Stimulated activated naive CD8-positive, alpha-beta T cell treated with anti-CD3 and anti-CD28 coated beads, Interleukin-15, Interleukin-2, amounts not matched to agents 100 ng/mL and 50 ng/mL, for 24 hours (primary cell): ENCODE results near the gene CLK1.
A peak's percentile ranks its signal among the peaks of the same experiment; 100 is the strongest.
"Not testable (repeated sequence)": the region's sequence is repeated elsewhere in the genome, so short reads cannot be mapped to it uniquely, and the experiment has no call there.

Experiments
- H3K27ac Mint-ChIP-seq: one replicate; pipeline ENCODE4 v1.8.0; 2021; ENCODE audit warnings: mild to moderate bottlenecking, mixed read lengths
- H3K27me3 Mint-ChIP-seq: one replicate; pipeline ENCODE4 v1.8.0; 2021; ENCODE audit warnings: mixed read lengths
- H3K36me3 Mint-ChIP-seq: one replicate; pipeline ENCODE4 v1.8.0; 2021; ENCODE audit warnings: low read depth, mixed read lengths
- H3K4me1 Mint-ChIP-seq: one replicate; pipeline ENCODE4 v1.8.0; 2021; ENCODE audit warnings: low read depth, mixed read lengths
- H3K4me3 Mint-ChIP-seq: one replicate; pipeline ENCODE4 v1.8.0; 2021; ENCODE audit warnings: mild to moderate bottlenecking, mixed read lengths
- H3K9me3 Mint-ChIP-seq: one replicate; pipeline ENCODE4 v1.8.0; 2021; ENCODE audit warnings: mixed read lengths

The CLK1 gene

GRCh38 chr2:200834701-200835100 lies 29.8 kb downstream of the CLK1 start:
- H3K27ac Mint-ChIP-seq = no peak overlapping the region
- H3K4me1 Mint-ChIP-seq = no peaks in the 10 kb centered on the region
- no peaks in the 10 kb centered on the region for H3K36me3 Mint-ChIP-seq
- no peak overlapping the region for H3K4me3 Mint-ChIP-seq
- no peaks in the 10 kb centered on the region for H3K27me3 Mint-ChIP-seq
- no peaks in the 10 kb centered on the region for H3K9me3 Mint-ChIP-seq

- H3K4me3 Mint-ChIP-seq = no peak overlapping the region
- H3K36me3 Mint-ChIP-seq = peaks cover 24% of the 10 kb centered on the region
- H3K9me3 Mint-ChIP-seq = no peaks in the 10 kb centered on the region
- H3K27me3 Mint-ChIP-seq = no peaks in the 10 kb centered on the region
- peaks cover 5% of the 10 kb centered on the region for H3K4me1 Mint-ChIP-seq
- H3K27ac Mint-ChIP-seq = no peak overlapping the region
Measured at GRCh38 chr2:200829258-200829655, 35.2 kb downstream of the CLK1 start.

- Mint-ChIP-seq H3K4me1 (peaks cover 5% of the 10 kb centered on the region), H3K27me3 (no peaks in the 10 kb centered on the region), H3K36me3 (peaks cover 28% of the 10 kb centered on the region), H3K4me3 (no peak overlapping the region), H3K27ac (no peak overlapping the region), H3K9me3 (no peaks in the 10 kb centered on the region)
Measured at GRCh38 chr2:200828572-200829257, 35.7 kb downstream of the CLK1 start.

DNA sequence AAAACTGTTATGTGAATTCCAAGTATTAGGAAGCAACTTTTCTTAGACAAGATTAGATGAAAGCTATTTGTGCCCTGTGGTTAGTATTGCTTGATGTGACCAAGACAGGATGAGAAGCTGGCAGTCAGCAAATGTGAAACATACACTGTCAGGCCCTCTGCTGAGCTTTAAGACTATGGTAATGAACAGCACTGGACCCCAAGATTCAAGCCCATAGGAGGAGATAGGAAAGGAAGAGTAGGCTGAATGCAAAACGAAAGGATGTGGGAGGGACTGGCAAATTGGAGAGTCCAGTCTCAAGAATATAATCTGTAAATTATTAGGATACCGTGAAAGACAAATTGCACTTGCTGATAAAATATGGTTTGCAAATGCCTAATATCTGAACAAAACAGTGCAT lies 36.4 kb downstream of the CLK1 start:
- Mint-ChIP-seq H3K27ac (no peak overlapping the region), H3K9me3 (no peaks in the 10 kb centered on the region), H3K4me1 (peaks cover 5% of the 10 kb centered on the region), H3K4me3 (no peak overlapping the region), H3K36me3 (peaks cover 28% of the 10 kb centered on the region), H3K27me3 (no peaks in the 10 kb centered on the region)

DNA sequence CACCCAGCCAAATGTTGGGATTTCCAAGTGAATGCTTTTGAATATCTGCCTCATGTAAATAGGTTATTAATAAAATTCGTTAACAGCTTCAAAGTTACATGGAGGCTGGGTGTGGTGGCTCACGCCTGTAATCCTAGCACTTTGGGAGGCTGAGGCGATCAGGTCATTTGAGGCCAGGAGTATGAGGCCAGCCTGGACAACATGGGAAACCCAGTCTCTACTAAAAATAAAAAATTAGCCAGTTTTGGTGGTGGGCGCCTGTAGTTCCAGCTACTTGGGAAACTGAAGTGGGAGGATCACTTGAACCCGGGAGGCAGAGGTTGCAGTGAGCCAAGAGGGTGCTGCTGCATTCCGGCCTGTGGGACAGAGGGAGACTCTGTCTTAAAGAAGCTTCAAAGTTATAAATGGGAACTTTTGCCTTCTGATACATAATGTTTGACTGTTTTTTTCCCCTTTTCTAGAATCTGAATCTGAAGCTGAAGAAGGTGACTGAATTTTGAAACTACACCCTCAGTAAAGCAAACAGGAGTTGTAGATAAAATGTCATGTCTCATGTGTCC lies 42.7 kb downstream of the CLK1 start:
- H3K36me3 Mint-ChIP-seq = peaks cover 70% of the 10 kb centered on the region

DNA sequence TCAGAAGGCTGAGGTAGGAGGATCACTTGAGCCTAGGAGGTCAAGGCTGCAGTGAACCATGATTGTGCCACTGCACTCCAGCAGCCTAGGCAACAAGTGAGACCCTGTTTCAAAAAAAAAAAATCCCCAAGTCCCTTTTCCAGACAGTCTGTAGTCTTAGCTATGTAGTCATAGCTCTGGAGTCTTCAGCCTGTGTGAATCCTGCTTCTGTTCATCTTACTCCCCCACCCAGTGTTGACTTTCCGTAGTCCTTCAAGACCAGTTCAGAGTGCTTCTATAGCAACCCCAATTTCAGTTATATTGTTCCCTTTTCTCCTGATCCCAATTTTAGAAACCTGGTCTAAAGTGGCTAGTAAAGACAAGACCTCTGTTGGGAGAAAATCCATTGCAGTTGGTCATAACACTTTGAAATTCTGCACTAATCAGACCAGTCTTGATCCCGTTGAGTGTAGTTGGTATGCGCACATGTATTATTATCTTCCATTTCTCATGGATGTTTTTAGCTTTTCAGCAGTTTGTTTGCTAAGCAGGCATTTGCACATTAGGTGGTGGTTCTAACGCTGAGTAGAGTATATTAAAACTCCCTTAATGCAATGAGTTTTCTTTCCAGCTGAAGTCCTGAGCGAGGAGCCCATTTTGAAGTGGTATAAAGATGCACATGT lies 43.8 kb downstream of the CLK1 start:
- H3K4me3 Mint-ChIP-seq = no peak overlapping the region
- peaks cover 36% of the 10 kb centered on the region for H3K4me1 Mint-ChIP-seq
- H3K9me3 Mint-ChIP-seq = no peaks in the 10 kb centered on the region
- H3K27me3 Mint-ChIP-seq = no peaks in the 10 kb centered on the region
- H3K36me3 Mint-ChIP-seq = peaks cover 80% of the 10 kb centered on the region
- H3K27ac Mint-ChIP-seq = peak overlapping the region; percentile 74

More for the DNA sequence above, 42.7 kb downstream of the CLK1 start:
- Mint-ChIP-seq H3K27me3 (no peaks in the 10 kb centered on the region), H3K4me3 (no peak overlapping the region), H3K9me3 (no peaks in the 10 kb centered on the region), H3K27ac (peak overlapping the region; percentile 58), H3K4me1 (peaks cover 25% of the 10 kb centered on the region)

GRCh38 chr2:200818732-200819131 lies 45.7 kb downstream of the CLK1 start:
- not testable (repeated sequence) for H3K27me3 Mint-ChIP-seq, H3K9me3 Mint-ChIP-seq, H3K4me3 Mint-ChIP-seq
- peak overlapping the region; percentile 49 for H3K27ac Mint-ChIP-seq
- H3K36me3 Mint-ChIP-seq = peaks cover 85% of the 10 kb centered on the region
- peaks cover 55% of the 10 kb centered on the region for H3K4me1 Mint-ChIP-seq

DNA sequence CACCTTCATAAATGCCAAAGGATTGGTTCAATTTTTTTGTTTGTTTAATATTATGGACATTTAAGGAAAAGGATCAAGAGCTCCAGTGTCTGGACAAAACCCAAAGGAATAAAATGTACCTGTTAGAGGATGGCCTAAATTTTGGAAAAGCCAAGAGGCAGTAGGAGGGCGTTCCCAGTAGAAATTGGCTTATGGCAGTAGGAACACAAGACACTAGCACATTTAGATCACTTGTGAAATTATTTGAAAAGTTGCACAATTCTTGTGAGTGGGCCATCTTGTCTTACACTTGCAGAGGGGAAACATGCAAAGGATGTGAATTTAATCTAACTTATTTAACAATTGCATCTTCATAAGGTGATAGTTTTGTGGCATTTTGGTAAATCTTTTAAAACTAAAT lies 49.5 kb downstream of the CLK1 start:
- H3K4me3 Mint-ChIP-seq = peak overlapping the region; percentile 91
- peaks cover 66% of the 10 kb centered on the region for H3K4me1 Mint-ChIP-seq
- H3K27me3 Mint-ChIP-seq = no peaks in the 10 kb centered on the region
- H3K27ac Mint-ChIP-seq = peak overlapping the region; percentile 90
- H3K36me3 Mint-ChIP-seq = peaks cover 77% of the 10 kb centered on the region
- H3K9me3 Mint-ChIP-seq = no peaks in the 10 kb centered on the region

- no peaks in the 10 kb centered on the region for H3K9me3 Mint-ChIP-seq
Measured at GRCh38 chr2:200814276-200814815, 50.1 kb downstream of the CLK1 start.

GRCh38 chr2:200812122-200813022 lies 52.1 kb downstream of the CLK1 start:
- peaks cover 60% of the 10 kb centered on the region for H3K4me1 Mint-ChIP-seq
- no peaks in the 10 kb centered on the region for H3K27me3 Mint-ChIP-seq
- peak overlapping the region; percentile 91 for H3K4me3 Mint-ChIP-seq
- H3K27ac Mint-ChIP-seq = peak overlapping the region; percentile 98
- H3K36me3 Mint-ChIP-seq = peaks cover 52% of the 10 kb centered on the region
- no peaks in the 10 kb centered on the region for H3K9me3 Mint-ChIP-seq

More at GRCh38 chr2:200814276-200814815, 50.1 kb downstream of the CLK1 start:
- Mint-ChIP-seq H3K36me3 (peaks cover 72% of the 10 kb centered on the region), H3K27ac (peak overlapping the region; percentile 90), H3K4me1 (peaks cover 70% of the 10 kb centered on the region), H3K27me3 (no peaks in the 10 kb centered on the region), H3K4me3 (peak overlapping the region; percentile 91)

GRCh38 chr2:200811333-200812121 lies 52.9 kb downstream of the CLK1 start, which contains the start of gene BZW1:
BZW1 (plus strand) TSS chr2:200811910; CDS start chr2:200813218, 1,308 bp downstream.
- peak within 1 kb of the TSS; percentile 98 for H3K27ac Mint-ChIP-seq
- peaks cover 43% of the 10 kb centered on the region for H3K36me3 Mint-ChIP-seq

GRCh38 chr2:200810998-200811332 lies 53.5 kb downstream of the CLK1 start:
- peaks cover 52% of the 10 kb centered on the region for H3K4me1 Mint-ChIP-seq

More at GRCh38 chr2:200811333-200812121, 52.9 kb downstream of the CLK1 start, which contains the start of gene BZW1:
- Mint-ChIP-seq H3K9me3 (no peaks in the 10 kb centered on the region), H3K4me3 (peak within 1 kb of the TSS; percentile 91), H3K4me1 (peaks cover 57% of the 10 kb centered on the region), H3K27me3 (no peaks in the 10 kb centered on the region)

GRCh38 chr2:200810252-200810997 lies 54.0 kb downstream of the CLK1 start:
- Mint-ChIP-seq H3K27me3 (no peaks in the 10 kb centered on the region), H3K4me3 (peak overlapping the region; percentile 91), H3K36me3 (peaks cover 32% of the 10 kb centered on the region), H3K27ac (peak overlapping the region; percentile 96), H3K4me1 (peaks cover 46% of the 10 kb centered on the region), H3K9me3 (no peaks in the 10 kb centered on the region)

More at GRCh38 chr2:200810998-200811332, 53.5 kb downstream of the CLK1 start:
- Mint-ChIP-seq H3K9me3 (no peaks in the 10 kb centered on the region), H3K27ac (peak overlapping the region; percentile 96), H3K4me3 (peak overlapping the region; percentile 91), H3K36me3 (peaks cover 38% of the 10 kb centered on the region), H3K27me3 (no peaks in the 10 kb centered on the region)
